ENCODE measurements around the gene CRYGC.
"Not testable (repeated sequence)": the region's sequence is repeated elsewhere in the genome, so short reads cannot be mapped to it uniquely, and the experiment has no call there.

Gene CRYGC

GRCh38 chr2:208129744-208130711 is at the start of gene CRYGC:
Gene CRYGC (minus strand): TSS chr2:208129828. CDS start chr2:208129792, 36 bp downstream.
- DNase-seq: no peak

GRCh38 chr2:208179028-208179609 is 49.5 kb upstream of the CRYGC start:
- DNase-seq: no peak

- DNase-seq: no peak
Observed at GRCh38 chr2:208175840-208176153, 46.2 kb upstream of the CRYGC start.

- DNase-seq: peak; percentile 37
Observed at GRCh38 chr2:208175069-208175839, 45.6 kb upstream of the CRYGC start.

GRCh38 chr2:208174144-208174543 is 44.5 kb upstream of the CRYGC start:
- no peak for DNase-seq

- no peak for DNase-seq
Observed at GRCh38 chr2:208172125-208172524, 42.5 kb upstream of the CRYGC start.

GRCh38 chr2:208164951-208165755 is 35.5 kb upstream of the CRYGC start:
- DNase-seq: no peak

GRCh38 chr2:208163489-208163888 is 33.9 kb upstream of the CRYGC start, which contains the start of gene CRYGA:
Gene CRYGA (minus strand): TSS chr2:208163589. CDS start chr2:208163556, 33 bp downstream.
- no peak for DNase-seq

GRCh38 chr2:208156439-208156838 is 26.8 kb upstream of the CRYGC start:
- no peak for DNase-seq

- DNase-seq: no peak
Observed at GRCh38 chr2:208153156-208153555, 23.5 kb upstream of the CRYGC start.

GRCh38 chr2:208150956-208151355 is 21.3 kb upstream of the CRYGC start:
- no peak for DNase-seq

- DNase-seq: no peak
Observed at GRCh38 chr2:208150094-208150493, 20.5 kb upstream of the CRYGC start.

- no peak for DNase-seq
Observed at GRCh38 chr2:208148803-208149202, 19.2 kb upstream of the CRYGC start.

- no peak for DNase-seq
Observed at GRCh38 chr2:208147759-208148158, 18.1 kb upstream of the CRYGC start.

- no peak for DNase-seq
Observed at GRCh38 chr2:208147008-208147407, 17.4 kb upstream of the CRYGC start.

GRCh38 chr2:208146006-208146405 is 16.4 kb upstream of the CRYGC start, which contains the start of gene CRYGB:
Gene CRYGB (minus strand): TSS chr2:208146158. CDS start chr2:208146120, 38 bp downstream.
- no peak for DNase-seq

GRCh38 chr2:208142925-208143799 is 13.5 kb upstream of the CRYGC start:
- no peak for DNase-seq

GRCh38 chr2:208142240-208142924 is 12.8 kb upstream of the CRYGC start:
- peak; percentile 62 for DNase-seq

GRCh38 chr2:208139447-208139846 is 9.8 kb upstream of the CRYGC start:
- DNase-seq: no peak

GRCh38 chr2:208138334-208138733 is 8.7 kb upstream of the CRYGC start:
- not testable (repeated sequence) for DNase-seq

GRCh38 chr2:208136716-208137094 is 7.1 kb upstream of the CRYGC start:
- DNase-seq: no peak

All from NCI-H1092 (cell line).